Lung microvascular endothelial cell (primary cell): ENCODE measurements around the gene TLE2. TPM values are rescaled to one million over a fixed set of nuclear protein-coding genes. Genes with fewer than 3 reads are reported as not detected.
"Not testable (repeated sequence)": the region's sequence is repeated elsewhere in the genome, so short reads cannot be mapped to it uniquely, and the experiment has no call there.

Experiments used
- DNase-seq, 2 donors: peaks; one replicate each; pipeline versions ENCODE4 v3.0.0 to v3.0.0-alpha.2; 2010; ENCODE audit warnings: low read depth in 2 of 2
- total RNA-seq: library from RNA; depleted of rRNA; stranded (reverse); fragments of >200 nt; gene quantifications from 2 replicates; pipeline ENCODE4 v1.2.1, GENCODE V29; 2014

The TLE2 gene
- total RNA-seq, 1 donor from 2014 or later, result 17.5 TPM

DNA sequence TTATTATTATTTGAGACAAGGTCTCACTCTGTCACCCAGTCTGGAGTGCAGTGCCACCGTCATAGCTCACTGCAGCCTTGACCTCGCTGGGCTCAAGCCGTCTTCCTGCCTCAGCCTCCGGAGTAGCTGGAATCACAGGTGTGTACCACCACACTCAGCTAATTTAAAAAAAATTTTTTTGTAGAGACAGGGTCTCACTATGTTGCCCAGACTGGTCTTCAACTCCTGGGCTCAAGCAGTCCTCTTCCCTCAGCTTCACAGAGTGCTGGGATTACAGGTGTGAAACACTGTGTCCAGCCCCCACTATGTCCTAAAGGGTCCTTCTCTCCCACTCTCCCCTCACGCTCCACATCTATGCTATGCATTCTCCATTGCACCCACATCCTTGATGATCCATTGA lies 9.1 kb upstream of the TLE2 start:
- no peak for DNase-seq

DNA sequence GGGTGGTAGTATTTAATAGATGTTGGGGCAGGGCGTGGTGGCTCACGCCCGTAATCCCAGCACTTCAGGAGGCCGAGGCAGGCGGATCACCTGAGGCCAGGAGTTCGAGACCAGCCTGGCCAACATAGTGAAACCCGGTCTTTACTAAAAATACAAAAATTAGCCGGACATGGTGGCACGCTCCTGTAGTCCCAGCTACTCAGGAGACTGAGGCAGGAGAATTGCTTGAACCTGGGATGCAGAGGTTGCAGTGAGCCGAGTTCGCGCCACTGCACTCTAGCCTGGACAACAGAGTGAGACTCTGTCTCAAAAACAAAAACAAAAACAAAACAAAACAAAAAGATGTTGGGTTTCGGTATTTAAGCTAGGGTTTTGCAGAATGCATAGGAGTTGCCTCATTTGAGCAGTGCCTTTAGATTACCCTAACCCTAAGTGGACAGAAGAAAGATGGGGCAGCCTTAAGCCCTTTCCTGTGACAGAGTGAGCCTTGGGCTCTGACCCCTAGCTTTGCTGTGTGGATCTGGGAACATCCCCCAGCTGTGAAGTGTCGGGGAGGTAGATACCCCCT lies 8.0 kb upstream of the TLE2 start:
- not testable (repeated sequence) for DNase-seq

DNA sequence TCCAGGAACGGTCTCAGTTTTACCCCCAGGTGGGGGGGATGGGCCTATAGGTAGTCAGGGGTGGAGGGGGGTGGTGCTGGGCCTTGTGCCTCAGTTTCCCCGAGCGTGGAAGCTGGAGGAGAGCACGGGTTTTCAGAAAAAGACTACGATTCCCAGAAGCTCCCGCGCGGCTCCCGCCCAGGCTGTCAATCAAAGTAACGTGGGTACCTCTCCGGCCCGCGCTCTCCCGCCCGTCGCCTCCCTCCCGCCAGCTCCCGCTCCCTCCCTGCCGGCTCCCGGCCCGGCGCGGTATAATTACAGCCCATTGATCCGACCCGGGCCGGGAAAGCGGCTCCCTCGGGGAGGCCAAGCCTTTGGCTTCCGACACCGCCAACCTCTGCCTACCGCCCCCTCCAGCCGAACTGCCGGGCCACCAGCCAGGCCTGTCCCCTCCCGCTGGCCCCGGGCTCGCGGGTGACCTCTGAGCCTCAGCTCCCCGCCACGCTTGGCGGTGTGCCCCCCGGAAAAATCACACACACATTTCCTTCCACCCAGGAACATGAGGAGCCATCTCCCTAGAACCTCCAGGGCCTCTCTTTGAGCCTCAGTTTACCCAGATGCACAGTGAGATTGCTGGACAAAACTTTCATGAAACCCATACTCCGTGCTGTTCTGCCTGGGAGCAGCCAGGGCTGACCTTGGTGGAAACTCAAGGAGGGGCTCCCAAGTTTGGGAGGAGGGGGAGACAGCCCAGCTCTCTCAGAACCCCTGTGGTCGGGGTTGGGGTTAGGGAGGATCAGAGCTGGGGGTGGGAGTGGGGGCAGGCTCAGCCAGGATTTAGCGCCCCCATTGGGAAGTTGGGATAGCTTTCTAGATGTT lies 7.3 kb upstream of the TLE2 start:
- peak; percentile 91 to 96 for DNase-seq

DNA sequence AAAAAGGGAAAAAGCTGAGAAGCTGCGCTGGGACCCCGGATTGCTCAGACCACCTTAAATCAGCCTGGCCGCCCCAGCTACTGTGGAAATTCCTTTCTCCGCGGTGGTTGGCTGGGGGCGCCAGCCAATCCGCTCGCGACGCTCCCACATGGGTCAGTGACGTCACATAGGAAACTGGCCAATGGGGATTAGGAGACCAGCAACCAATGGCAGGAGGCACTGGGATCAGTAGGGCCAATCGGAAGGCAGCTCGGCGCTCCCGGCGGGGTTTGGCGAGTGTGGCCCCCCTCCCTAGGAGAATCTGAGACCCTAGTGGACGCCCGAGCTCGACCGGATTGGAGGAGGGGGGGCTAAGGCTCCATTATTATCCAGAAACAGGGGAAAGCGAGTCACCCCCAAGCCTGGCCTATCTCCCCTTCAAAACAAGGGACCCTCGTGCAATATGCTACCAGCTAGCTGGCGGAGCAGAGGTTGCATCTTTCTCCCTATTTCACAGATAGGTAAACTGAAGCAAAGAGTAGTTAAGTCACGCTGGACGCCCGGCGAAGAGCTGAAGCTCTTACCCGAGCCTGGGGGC lies 6.5 kb upstream of the TLE2 start:
- peak; percentile 99 to 100 for DNase-seq

DNA sequence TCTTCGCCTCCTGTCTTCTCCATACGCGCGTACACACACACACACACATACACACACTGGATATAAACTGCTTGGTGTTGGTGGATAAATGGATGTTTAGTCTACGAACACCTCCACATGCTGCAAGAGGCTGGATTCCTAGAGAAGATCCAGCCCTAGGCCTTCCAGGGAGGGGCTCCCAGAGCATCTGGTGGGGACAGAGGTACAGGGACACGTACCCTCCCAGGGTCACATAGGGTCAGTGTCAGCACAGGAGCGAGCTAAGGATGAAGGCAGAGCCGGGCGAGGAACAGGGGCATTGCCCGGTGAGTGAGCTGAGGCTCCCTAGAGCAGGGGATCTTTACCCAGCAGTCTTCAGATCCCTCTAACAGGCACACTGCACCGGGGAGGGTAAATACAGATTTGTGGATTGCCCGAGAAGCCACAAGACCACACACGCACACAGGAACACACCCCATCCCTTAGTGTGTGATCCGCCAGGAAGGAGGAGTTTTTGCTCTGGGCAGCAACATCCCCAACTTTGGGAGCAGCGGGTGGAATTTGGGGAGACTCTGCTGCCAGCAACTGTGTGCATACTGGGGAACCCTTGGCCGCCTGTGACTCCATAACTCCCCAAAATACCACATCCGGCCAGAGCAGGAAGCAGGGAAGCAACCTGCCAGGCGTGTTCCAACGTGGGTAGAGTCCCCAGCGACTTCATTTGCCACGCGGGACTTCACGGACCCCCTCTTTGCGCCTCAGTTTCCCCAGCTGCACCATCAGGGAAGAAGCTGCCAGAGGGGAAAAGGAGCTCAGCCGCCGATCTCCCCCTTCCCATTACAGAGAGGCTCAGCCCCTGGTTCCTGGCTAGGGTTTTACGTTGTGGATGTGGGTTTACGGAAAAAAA lies 5.8 kb upstream of the TLE2 start:
- peak in 1 of 2 donors; percentile 12 for DNase-seq

DNA sequence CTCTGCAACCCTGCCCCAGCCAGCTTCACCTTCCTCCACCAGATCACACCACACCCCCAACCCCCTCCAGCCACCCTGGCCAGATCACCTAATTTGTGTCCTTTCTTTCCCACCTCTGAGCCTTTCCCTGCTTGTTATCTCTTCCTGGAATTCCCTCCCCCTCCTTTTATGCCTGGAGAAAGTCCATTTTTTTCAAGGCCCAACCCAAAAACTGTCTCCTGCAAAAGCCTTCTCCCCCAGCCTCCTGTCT lies 5.3 kb upstream of the TLE2 start:
- DNase-seq, result no peak

DNA sequence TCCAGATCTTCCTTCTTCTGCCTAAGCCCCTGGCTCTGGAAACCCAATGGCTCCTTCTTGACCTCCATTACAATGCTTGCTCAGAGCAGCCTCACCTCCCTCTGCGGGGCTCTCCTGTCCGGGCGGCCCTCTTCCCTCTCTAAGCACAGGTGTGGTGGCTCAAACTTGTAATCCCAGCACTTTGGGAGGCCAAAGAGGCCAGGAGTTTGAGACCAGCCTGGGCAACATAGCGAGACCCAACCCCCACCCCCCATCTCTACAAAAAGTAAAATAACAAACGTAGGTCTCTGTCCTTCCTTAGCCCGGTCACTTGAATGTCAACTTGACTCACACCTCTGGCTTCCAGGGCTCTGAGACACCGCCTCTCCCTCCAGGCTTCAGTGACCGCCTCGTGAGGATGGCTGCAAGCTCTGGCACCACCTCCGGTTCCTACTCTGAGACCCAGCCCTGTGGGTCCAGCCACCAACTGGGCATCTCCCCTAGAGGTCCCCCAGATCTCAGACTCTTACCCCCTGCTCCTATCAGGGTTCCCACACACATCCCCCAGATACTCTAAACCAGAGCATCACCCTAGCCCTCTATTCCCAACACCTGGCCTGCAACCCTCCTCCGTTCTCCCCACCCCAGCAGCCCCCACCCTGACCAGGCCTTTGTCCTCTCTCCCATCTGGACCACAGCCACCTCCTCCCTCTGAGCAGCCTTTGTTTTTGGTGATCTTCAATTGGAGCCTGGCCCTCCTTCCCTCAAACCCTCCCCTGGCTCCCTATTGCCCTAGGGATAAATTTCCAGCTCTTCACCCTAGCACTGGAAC lies 4.7 kb upstream of the TLE2 start:
- no peak for DNase-seq

DNA sequence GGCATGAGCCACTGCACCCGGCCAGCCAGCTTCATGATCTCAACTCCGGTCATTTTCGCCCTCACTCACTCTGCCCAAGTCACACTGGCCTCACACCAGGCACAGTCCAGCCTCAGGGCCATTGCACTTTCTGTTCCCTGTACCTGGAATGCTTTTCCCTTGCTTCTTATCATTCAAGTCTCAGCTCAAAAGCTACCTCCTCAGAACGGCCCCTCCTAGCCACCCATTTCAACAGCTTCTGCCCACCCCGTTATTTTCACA lies 2.5 kb upstream of the TLE2 start:
- no peak for DNase-seq

DNA sequence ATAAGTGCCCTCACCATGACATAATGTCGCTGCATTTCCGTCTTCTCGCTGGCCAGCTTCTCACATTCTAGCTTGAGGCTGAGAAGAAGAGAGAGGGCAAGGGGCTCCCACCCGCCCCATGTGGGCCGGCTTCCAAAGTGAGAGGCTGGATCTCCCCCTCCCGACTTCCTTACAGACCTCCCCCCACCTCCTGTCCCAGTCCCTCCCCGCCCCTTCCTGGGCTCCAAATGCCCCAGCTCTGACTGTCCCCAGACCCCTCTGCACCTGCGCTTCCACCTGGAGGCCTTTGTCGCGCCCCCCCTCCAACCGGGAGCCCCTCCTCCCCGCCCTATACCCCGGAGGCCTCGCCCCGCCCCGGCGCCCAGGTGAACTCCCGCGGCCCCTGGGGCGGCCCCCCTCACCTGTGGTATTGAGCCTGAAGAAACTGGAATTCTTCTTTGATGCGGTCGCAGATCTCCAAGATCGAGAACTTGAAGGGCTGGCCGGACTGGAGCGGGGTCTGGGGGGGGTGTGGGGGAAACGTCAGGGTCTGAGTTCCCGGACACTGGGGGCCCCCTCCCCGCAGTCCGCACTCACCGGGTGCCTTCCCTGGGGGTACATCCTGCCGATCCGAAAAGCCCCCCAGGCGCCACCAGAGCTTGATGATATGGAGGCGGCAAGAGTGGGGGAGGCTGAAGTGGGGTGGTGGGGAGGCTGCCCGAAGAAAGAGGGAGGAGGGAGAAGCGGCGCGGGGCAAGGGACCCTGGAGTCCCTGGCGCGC lies 595 bp downstream of the TLE2 start:
- DNase-seq, result peak in 1 of 2 donors; percentile 11

DNA sequence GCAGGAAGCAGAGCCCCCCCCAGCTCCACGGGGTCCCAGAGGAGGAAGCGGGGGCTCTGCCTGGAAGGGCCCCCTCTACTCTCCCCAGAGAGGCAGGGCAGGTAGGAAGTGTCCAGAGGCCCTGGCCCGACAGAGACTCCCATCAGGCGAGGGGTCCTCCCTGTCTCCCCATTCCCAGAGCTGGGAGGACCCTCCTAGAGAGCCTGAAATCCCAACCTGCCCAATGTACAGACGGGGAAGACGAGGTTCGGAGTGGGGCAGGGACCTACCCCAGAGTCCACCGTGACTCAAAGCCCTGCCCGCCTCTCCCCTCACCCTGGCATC lies 1.1 kb downstream of the TLE2 start:
- no peak for DNase-seq

DNA sequence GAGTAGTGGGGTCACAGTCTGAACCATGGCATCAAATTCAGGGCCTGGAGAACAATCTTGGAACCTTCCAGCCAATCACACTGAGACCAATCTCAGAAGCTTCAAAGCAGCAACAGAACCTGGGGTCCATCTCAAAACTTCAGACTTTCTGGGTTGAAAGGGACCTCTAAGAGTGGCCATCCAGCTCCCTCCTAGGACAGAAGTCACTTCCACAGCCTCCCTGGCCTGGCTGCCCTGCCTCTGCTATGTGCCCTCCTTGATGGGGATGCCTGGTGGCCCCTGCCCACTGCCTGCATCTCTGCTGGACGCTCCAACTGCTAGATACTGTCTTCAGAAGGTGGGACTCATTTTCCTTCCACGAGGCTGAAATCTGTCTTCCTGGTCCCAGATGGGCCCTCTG lies 1.8 kb downstream of the TLE2 start:
- DNase-seq, result no peak

DNA sequence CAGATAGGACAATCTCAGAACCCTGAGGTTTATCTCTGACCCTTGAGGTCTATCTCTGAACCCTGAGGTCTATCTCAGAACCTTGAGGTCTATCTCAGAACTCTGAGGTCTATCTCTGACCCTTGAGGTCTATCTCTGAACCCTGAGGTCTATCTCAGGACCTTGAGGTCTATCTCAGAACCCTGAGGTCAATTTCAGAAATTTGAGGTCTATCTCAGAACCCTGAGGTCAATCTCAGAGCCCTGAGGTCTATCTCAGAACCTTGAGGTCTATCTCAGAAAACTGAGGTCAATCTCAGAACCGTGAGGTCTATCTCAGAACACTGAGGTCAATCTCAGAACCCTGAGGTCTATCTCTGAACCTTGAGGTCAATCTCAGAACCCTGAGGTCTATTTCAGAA lies 2.3 kb downstream of the TLE2 start:
- DNase-seq, result no peak

DNA sequence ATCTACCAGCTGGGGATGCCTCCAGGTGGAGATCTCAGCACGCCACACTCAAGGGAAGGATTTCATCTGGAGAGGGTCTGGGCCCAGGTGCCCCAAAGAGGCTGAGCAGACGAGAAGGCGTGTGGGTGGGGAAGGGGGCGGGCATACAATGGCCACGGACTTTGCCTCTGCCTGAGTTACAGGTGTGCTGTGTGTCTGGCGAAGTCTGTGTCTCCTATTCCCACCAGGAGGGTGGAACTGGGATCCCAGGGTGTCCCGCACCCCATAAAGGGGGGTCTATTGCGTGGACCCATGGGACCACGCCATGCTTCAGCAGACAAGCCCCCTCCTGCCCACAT lies 3.6 kb downstream of the TLE2 start:
- no peak for DNase-seq

DNA sequence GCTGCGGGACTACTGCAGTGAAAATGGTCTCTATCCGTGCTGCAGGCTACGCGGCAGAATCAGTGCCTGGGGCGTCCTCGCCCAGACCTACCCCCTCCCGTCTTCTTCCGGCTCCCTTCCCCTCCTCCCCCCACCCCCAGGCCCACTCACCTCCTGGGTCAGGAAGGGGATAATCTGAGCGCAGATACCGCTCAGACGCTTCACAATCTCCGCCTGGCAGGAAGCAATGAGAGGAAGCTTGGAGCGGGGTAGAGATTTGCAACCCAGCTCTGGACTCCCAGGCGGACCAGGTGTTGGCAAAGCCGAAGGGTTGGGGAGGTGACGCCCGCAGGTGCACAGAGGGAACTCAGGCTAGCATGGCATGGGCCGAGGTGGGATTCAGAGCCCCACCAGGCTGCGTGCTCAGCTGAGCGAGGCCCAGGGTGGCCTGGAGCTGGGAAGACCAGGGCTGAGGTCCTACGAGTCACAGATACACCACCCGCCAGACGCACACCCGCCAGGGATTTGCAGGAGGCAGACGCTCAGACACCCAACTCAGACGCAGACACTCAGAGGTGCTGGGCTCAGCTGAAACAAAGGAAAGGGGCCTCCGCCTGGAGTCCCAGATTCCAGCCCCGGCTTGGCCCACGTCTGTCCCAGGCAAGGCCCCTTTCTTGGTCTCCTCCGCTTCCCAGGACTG lies 4.1 kb downstream of the TLE2 start:
- no peak for DNase-seq

DNA sequence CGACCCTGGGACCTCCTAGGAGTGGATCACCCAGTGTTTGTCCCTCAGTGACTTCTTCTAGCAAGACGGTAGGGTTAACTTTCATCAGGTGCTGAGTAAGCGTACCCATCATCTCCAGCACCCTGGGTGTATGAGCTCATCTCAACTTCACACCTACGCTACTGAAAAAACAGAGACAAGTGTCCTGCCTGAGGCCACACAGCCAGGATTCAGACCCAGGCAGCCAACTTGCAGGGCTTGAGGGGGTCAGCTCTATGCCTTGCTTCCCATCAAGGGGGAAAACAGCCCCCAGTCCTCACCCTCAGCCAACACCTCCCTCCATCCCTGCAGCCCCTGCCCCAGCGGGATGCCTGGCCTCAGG lies 4.6 kb downstream of the TLE2 start:
- DNase-seq, result no peak

DNA sequence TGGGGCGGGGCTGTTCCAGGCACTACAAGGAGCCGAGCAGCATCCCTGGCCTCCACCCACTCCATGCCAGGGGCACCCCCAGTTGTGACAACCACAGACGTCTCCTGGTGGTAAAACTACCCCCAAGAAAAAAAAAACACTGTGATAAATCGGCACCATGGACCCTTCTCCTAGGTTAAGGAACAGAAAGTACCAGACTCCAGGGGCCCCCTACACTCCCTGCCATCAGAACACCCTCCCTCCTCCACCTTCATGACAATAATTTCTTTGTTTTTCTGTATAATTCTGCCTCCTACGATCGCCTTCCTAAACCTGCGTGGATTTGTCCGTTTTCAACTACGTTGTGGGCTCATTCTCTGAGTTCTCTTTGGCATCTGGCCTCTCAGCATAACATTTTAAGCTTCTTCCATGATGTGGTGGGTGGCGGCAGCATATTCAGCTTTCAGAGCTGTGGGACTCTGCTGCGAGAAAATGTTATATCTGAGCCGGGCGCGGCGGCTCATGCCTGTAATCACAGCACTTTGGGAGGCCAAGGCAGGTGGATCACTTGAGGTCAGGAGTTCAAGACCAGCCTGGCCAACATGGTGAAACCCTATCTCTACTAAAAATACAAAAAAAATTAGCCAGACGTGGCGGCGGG lies 8.6 kb downstream of the TLE2 start:
- DNase-seq, result no peak

DNA sequence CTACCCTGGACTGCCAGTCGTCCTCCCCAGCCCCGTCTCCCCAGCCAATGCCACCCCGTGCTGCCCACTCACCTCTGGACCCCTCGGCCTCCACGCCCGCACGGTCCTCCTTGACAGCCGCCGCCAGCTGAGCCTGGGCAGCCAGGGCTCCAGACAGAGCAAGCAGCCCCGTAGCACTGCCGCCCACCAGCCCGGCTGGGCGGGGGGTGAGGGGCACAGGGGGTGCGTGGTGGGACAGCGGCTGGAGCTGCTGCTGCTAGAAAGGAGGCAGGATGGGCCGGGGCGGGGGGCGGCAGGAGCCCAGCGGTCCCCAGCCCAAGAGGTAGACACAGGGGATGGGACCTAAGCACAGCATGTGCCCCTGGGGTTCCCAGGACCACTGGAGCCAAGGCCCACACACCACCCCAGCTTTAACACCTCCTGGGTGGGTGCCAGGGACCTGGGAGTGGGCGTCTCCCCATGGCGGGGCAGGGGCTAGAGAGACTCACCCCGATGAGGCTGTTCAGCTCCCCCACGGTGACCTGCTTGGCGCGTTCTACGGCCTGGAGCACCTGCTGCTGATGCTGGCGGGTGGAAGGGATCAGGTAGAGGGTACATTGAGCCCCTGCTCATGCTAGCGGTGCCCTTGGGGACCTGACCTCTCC lies 9.7 kb downstream of the TLE2 start:
- no peak for DNase-seq

DNA sequence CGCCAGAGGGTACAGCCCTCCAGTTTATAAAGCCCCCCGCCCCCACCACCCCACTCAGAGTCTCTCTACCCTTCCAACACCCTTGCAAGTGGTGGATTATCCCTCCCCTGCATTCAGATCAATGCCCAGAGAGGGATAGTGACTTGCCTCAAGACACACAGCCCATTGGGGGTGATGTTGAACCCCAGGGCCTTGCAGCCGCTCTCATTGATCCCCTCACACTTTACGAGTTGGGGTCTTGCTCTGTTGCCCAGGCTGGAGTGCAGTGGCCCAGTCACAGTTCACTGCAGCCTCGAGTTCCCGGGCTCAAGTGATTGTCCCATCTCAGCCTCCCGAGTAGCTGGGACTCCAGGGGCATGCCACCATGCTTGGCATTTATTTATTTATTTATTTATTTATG lies 11.2 kb downstream of the TLE2 start:
- no peak for DNase-seq

DNA sequence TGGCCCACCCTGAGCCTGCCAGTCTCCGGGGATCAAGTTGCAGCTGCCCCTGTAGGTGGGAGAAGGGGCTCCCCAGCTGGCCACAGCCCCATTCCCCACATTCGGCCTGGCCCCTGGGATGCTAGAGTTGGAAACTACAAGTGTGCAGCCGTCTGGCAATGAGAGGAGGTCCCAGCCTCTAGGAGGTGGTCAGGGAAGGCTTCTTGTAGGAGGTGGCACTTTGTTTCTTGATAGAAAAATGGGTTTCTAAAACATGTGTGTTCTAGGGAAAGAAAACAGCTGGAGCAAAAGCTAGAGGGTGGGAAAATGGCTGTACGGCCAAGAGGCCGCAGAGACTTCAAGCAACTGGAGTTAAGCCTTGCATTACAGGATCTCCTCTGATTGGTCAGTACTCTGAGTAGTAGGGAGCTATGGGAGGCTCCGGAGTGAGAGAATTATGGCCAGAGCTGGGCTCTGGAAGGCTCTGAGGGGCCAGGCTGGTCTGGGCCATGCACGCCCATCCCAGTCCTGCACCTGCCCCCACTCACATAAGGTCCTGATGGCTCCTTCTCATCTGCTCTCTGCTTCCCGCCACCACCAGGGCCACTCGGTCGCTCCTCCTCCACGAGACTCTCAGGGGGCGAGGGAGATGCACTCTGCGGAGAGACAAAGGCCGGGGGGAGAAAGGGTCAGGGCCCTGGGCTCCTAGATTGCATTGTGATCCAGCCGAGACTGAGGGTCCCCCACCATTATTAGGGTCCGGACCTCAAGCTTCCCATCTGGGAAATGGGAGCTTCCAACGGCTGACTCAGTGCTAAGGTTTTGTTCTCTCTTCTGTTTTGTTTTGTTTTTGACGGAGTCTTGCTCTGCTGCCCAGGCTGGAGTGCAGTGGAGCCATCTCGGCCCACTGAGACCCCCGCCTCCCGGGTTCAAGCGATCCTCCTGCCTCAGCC lies 13.7 kb downstream of the TLE2 start:
- no peak for DNase-seq
